Measurements from ENCODE around the gene DEAF1. TPM values are rescaled to one million over a fixed set of nuclear protein-coding genes. Genes with fewer than 3 reads are reported as not detected.

The DEAF1 gene
- total RNA-seq, 1 experiment from 2014 or later: 62.2 TPM

DNA sequence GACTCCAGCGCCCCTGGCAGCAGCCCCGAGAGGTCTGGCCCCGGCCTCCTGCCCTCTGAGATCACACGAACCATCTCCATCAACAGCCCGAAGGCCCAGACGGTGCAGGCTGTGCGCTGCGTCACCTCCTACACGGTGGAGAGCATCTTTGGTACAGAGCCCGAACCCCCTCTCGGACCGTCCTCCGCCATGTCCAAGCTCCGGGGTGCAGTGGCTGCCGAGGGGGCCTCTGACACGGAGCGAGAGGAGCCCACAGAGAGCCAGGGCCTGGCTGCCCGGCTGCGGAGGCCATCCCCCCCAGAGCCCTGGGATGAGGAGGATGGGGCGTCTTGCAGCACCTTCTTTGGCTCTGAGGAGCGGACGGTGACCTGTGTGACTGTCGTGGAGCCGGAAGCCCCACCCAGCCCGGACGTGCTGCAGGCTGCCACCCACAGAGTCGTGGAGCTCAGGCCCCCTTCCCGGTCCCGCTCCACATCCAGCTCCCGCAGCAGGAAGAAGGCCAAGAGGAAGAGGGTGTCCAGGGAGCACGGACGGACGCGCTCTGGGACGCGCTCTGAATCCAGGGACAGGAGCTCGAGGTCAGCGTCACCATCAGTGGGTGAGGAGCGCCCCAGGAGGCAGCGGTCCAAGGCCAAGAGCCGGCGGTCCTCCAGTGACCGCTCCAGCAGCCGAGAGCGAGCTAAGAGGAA, 86.9 kb downstream of the DEAF1 start (continued):
- TF ChIP-seq, protein P1, sequence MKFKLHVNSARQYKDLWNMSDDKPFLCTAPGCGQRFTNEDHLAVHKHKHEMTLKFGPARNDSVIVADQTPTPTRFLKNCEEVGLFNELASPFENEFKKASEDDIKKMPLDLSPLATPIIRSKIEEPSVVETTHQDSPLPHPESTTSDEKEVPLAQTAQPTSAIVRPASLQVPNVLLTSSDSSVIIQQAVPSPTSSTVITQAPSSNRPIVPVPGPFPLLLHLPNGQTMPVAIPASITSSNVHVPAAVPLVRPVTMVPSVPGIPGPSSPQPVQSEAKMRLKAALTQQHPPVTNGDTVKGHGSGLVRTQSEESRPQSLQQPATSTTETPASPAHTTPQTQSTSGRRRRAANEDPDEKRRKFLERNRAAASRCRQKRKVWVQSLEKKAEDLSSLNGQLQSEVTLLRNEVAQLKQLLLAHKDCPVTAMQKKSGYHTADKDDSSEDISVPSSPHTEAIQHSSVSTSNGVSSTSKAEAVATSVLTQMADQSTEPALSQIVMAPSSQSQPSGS (CRISPR knock-in tag; IDR thresholded peaks at IDR 0.05; ENCODE audit: borderline replicate concordance, low read depth): no peak

- Mint-ChIP-seq H3K27ac (no peak overlapping the region; the same call in 1 of the 2 replicates), H3K36me3 (peaks cover 40% of the 10 kb centered on the region), H3K4me3 (no peak overlapping the region), H3K4me1 (0 out of 2 replicates have a peak, but pooled peaks cover 1% of the 10 kb centered on the region), H3K9me3 (no peaks in the 10 kb centered on the region), H3K27me3 (ENCODE audit: low read depth) (no peaks in the 10 kb centered on the region)
- ChIA-PET CTCF (interaction anchor here (1.0 kb wide), 1 partner anchor 51 kb away, joined by 3 read pairs; no protein-coding TSS in a partner anchor), POLR2A (no interaction called here)
- ATAC-seq (no peak), DNase-seq (ENCODE audit: low spot score) (no peak)
- TF ChIP-seq ZSCAN18 (CRISPR knock-in tag; IDR thresholded peaks at IDR 0.05) (no peak), ATF1 (CRISPR knock-in tag; IDR thresholded peaks at IDR 0.05) (no peak)
- TF ChIP-seq, protein P2, sequence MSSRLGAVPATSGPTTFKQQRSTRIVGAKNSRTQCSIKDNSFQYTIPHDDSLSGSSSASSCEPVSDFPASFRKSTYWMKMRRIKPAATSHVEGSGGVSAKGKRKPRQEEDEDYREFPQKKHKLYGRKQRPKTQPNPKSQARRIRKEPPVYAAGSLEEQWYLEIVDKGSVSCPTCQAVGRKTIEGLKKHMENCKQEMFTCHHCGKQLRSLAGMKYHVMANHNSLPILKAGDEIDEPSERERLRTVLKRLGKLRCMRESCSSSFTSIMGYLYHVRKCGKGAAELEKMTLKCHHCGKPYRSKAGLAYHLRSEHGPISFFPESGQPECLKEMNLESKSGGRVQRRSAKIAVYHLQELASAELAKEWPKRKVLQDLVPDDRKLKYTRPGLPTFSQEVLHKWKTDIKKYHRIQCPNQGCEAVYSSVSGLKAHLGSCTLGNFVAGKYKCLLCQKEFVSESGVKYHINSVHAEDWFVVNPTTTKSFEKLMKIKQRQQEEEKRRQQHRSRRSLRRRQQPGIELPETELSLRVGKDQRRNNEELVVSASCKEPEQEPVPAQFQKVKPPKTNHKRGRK (CRISPR knock-in tag; IDR thresholded peaks at IDR 0.05; ENCODE audit: borderline replicate concordance): no peak
These were observed 87.8 kb downstream of the DEAF1 start for GRCh38 chr11:607020-607780.

DNA sequence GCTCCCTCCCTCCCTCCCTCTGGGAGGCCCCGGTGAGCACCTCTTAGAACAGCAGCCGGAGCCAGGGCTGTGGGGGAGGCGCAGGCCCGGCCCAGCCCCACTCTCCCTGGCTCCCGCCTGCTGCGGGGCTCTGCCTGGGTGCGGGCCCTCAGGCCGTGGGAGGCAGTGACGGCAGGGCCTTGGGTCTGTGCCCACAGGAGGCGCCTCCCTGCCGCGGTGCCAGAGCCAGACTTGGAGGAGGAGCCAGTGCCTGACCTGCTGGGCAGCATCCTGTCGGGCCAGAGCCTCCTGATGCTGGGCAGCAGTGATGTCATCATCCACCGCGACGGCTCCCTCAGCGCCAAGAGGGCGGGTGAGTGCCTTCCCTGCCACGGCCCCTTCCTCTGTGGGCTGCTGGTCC, 88.8 kb downstream of the DEAF1 start:
- ChIA-PET POLR2A (no interaction called here), CTCF (interaction anchor here (0.8 to 1.1 kb wide), 2 partner anchors 35 to 57 kb away, joined by 3 read pairs; no protein-coding TSS in a partner anchor)
- H3K4me1 Mint-ChIP-seq: no peaks in the 10 kb centered on the region
- no peaks in the 10 kb centered on the region for H3K9me3 Mint-ChIP-seq
- H3K4me3 Mint-ChIP-seq: no peak overlapping the region
- DNase-seq (ENCODE audit: low spot score) (no peak), ATAC-seq (no peak)
- H3K36me3 Mint-ChIP-seq: peaks cover 46% of the 10 kb centered on the region
- no peaks in the 10 kb centered on the region for H3K27me3 Mint-ChIP-seq (ENCODE audit: low read depth)
- TF ChIP-seq ZNF671 (CRISPR knock-in tag; IDR thresholded peaks at IDR 0.05): no peak
- TF ChIP-seq, protein P3, sequence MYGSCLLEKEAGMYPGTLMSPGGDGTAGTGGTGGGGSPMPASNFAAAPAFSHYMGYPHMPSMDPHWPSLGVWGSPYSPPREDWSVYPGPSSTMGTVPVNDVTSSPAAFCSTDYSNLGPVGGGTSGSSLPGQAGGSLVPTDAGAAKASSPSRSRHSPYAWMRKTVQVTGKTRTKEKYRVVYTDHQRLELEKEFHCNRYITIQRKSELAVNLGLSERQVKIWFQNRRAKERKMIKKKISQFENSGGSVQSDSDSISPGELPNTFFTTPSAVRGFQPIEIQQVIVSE (CRISPR knock-in tag; IDR thresholded peaks at IDR 0.05; ENCODE audit: borderline replicate concordance): no peak
- no peak for TF ChIP-seq EMX1 (CRISPR knock-in tag; IDR thresholded peaks at IDR 0.05)
- TF ChIP-seq E2F4 (CRISPR knock-in tag; IDR thresholded peaks at IDR 0.05; ENCODE audit: borderline replicate concordance, low read depth): no peak
- no peak for TF ChIP-seq HMGXB4 (CRISPR knock-in tag; IDR thresholded peaks at IDR 0.05)
- no peak overlapping the region for H3K27ac Mint-ChIP-seq

All from WTC11 (cell line).